Mucosa of stomach (tissue), 1 donor: ENCODE results near the gene EPB41.
"Not testable (repeated sequence)": the region's sequence is repeated elsewhere in the genome, so short reads cannot be mapped to it uniquely, and the experiment has no call there.

ENCODE experiments used
- H3K27me3 ChIP-seq: one replicate; pipeline ENCODE4 v1.7.0; 2013; ENCODE audit warnings: mild to moderate bottlenecking, low read length; ENCODE audit not compliant: control insufficient read depth, insufficient read depth
- H3K36me3 ChIP-seq: one replicate; pipeline ENCODE4 v1.7.0; 2013; ENCODE audit warnings: low read length; ENCODE audit not compliant: control insufficient read depth, insufficient read depth
- H3K4me1 ChIP-seq: one replicate; pipeline ENCODE4 v1.7.0; 2013; ENCODE audit warnings: mild to moderate bottlenecking, low read length; ENCODE audit not compliant: control insufficient read depth, insufficient read depth
- H3K4me3 ChIP-seq: one replicate; pipeline ENCODE4 v1.7.0; 2013; ENCODE audit warnings: low read length
- H3K9ac ChIP-seq: one replicate; pipeline ENCODE4 v1.7.0; 2013; ENCODE audit warnings: mild to moderate bottlenecking, low read length, moderate library complexity
- H3K9me3 ChIP-seq: one replicate; pipeline ENCODE4 v1.7.0; 2013; ENCODE audit warnings: mild to moderate bottlenecking, low read length, moderate library complexity; ENCODE audit not compliant: control insufficient read depth
- donor health status: Pancreatic carcinoma.

Gene EPB41

GRCh38 chr1:28914228-28915030 lies at the start of gene EPB41:
Gene EPB41 (plus strand): TSS chr1:28914569. CDS start chr1:28987438, 72,869 bp downstream.
- peaks cover 8% of the 10 kb centered on the region for H3K4me1 ChIP-seq
- H3K9me3 ChIP-seq = no peaks in the 10 kb centered on the region
- no peaks in the 10 kb centered on the region for H3K27me3 ChIP-seq
- H3K36me3 ChIP-seq = no peaks in the 10 kb centered on the region
- peak within 1 kb of the TSS; percentile 28 for H3K9ac ChIP-seq
- peak within 1 kb of the TSS; percentile 34 for H3K4me3 ChIP-seq

- Histone ChIP-seq H3K4me3 (no peak overlapping the region), H3K9ac (no peak overlapping the region), H3K36me3 (no peaks in the 10 kb centered on the region), H3K9me3 (no peaks in the 10 kb centered on the region), H3K4me1 (peaks cover 13% of the 10 kb centered on the region), H3K27me3 (peaks cover 17% of the 10 kb centered on the region)
Observed at GRCh38 chr1:28864695-28865094, 49.7 kb upstream of the EPB41 start.

GRCh38 chr1:28865997-28866650 lies 48.2 kb upstream of the EPB41 start:
- Histone ChIP-seq H3K27me3 (peaks cover 17% of the 10 kb centered on the region), H3K9me3 (no peaks in the 10 kb centered on the region), H3K4me1 (peaks cover 7% of the 10 kb centered on the region), H3K36me3 (no peaks in the 10 kb centered on the region), H3K9ac (no peak overlapping the region), H3K4me3 (no peak overlapping the region)

- H3K4me1 ChIP-seq = peaks cover 4% of the 10 kb centered on the region
- no peak overlapping the region for H3K9ac ChIP-seq
- no peak overlapping the region for H3K4me3 ChIP-seq
- no peaks in the 10 kb centered on the region for H3K36me3 ChIP-seq
- H3K9me3 ChIP-seq = no peaks in the 10 kb centered on the region
- H3K27me3 ChIP-seq = peaks cover 17% of the 10 kb centered on the region
Observed at GRCh38 chr1:28867850-28868249, 46.5 kb upstream of the EPB41 start.

GRCh38 chr1:28869952-28870351 lies 44.4 kb upstream of the EPB41 start:
- Histone ChIP-seq H3K4me3 (no peak overlapping the region), H3K36me3 (no peaks in the 10 kb centered on the region), H3K4me1 (peaks cover 4% of the 10 kb centered on the region), H3K9me3 (no peaks in the 10 kb centered on the region), H3K27me3 (peaks cover 17% of the 10 kb centered on the region), H3K9ac (no peak overlapping the region)

- peaks cover 4% of the 10 kb centered on the region for H3K4me1 ChIP-seq
- H3K9me3 ChIP-seq = no peaks in the 10 kb centered on the region
- no peak overlapping the region for H3K4me3 ChIP-seq
- H3K27me3 ChIP-seq = peaks cover 12% of the 10 kb centered on the region
- no peaks in the 10 kb centered on the region for H3K36me3 ChIP-seq
- H3K9ac ChIP-seq = no peak overlapping the region
Observed at GRCh38 chr1:28871631-28872401, 42.6 kb upstream of the EPB41 start.

GRCh38 chr1:28875134-28875533 lies 39.2 kb upstream of the EPB41 start:
- not testable (repeated sequence) for H3K9ac ChIP-seq, H3K4me3 ChIP-seq, H3K9me3 ChIP-seq, H3K36me3 ChIP-seq, H3K4me1 ChIP-seq, H3K27me3 ChIP-seq

GRCh38 chr1:28877132-28877781 lies 37.1 kb upstream of the EPB41 start:
- no peaks in the 10 kb centered on the region for H3K36me3 ChIP-seq
- no peak overlapping the region for H3K4me3 ChIP-seq
- no peaks in the 10 kb centered on the region for H3K27me3 ChIP-seq
- no peak overlapping the region for H3K9ac ChIP-seq
- H3K9me3 ChIP-seq = no peaks in the 10 kb centered on the region
- H3K4me1 ChIP-seq = peaks cover 9% of the 10 kb centered on the region

- no peak overlapping the region for H3K4me3 ChIP-seq
- H3K36me3 ChIP-seq = no peaks in the 10 kb centered on the region
- H3K27me3 ChIP-seq = no peaks in the 10 kb centered on the region
- peaks cover 17% of the 10 kb centered on the region for H3K4me1 ChIP-seq
- H3K9ac ChIP-seq = no peak overlapping the region
- no peaks in the 10 kb centered on the region for H3K9me3 ChIP-seq
Observed at GRCh38 chr1:28878796-28879195, 35.6 kb upstream of the EPB41 start.

- no peak overlapping the region for H3K9ac ChIP-seq
- H3K4me1 ChIP-seq = peaks cover 38% of the 10 kb centered on the region
- H3K36me3 ChIP-seq = no peaks in the 10 kb centered on the region
- H3K27me3 ChIP-seq = no peaks in the 10 kb centered on the region
- H3K9me3 ChIP-seq = no peaks in the 10 kb centered on the region
- no peak overlapping the region for H3K4me3 ChIP-seq
Observed at GRCh38 chr1:28882009-28882628, 32.2 kb upstream of the EPB41 start.

- Histone ChIP-seq H3K4me1 (peaks cover 45% of the 10 kb centered on the region), H3K4me3 (no peak overlapping the region), H3K9me3 (no peaks in the 10 kb centered on the region), H3K9ac (no peak overlapping the region), H3K36me3 (no peaks in the 10 kb centered on the region), H3K27me3 (no peaks in the 10 kb centered on the region)
Observed at GRCh38 chr1:28883242-28883616, 31.1 kb upstream of the EPB41 start.
